ENCODE measurements around the gene HEXD. TPM values are rescaled to one million over a fixed set of nuclear protein-coding genes. Genes with fewer than 3 reads are reported as not detected.

Gene HEXD
- total RNA-seq, 1 experiment from 2014 or later: 16.6 TPM

DNA sequence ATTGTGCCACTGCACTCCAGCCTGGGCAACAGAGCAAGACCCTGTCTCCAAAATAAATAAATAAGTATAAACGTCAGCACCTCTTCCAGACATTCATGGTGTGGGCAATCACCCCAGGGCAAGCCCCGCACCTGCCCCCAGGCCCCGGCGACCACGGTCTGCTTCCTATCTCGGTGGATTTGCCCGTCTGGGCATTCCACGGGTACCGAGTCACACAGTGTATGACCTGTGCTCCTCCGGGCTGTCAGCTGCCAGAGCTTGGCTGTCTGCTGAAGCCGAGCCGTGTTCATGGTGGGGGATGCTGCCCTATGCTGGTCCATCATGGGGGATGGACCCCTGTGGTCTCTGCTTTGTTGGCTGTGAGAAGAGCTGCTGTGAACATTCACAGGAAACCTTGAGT lies 17.0 kb downstream of the HEXD start:
- Histone ChIP-seq H3K4me3 (ENCODE audit: insufficient read depth, low read depth, low read length) (no peak overlapping the region), H3K27me3 (ENCODE audit: control insufficient read depth, insufficient read depth, low read length) (no peaks in the 10 kb centered on the region), H3K36me3 (replicated peaks; ENCODE audit: control insufficient read depth, insufficient read depth, low read length) (no peaks in the 10 kb centered on the region)
- DNase-seq: no peak

GRCh38 chr17:82435601-82436583 lies 17.7 kb downstream of the HEXD start:
- Histone ChIP-seq H3K4me3 (ENCODE audit: insufficient read depth, low read depth, low read length) (no peak overlapping the region), H3K36me3 (replicated peaks; ENCODE audit: control insufficient read depth, insufficient read depth, low read length) (no peaks in the 10 kb centered on the region), H3K27me3 (ENCODE audit: control insufficient read depth, insufficient read depth, low read length) (no peaks in the 10 kb centered on the region)
- DNase-seq: peak; percentile 72

- H3K27me3 ChIP-seq (ENCODE audit: control insufficient read depth, insufficient read depth, low read length): no peaks in the 10 kb centered on the region
- no peaks in the 10 kb centered on the region for H3K36me3 ChIP-seq (replicated peaks; ENCODE audit: control insufficient read depth, insufficient read depth, low read length)
- peak; percentile 70 for DNase-seq
- H3K4me3 ChIP-seq (ENCODE audit: insufficient read depth, low read depth, low read length): no peak overlapping the region
Measured at GRCh38 chr17:82436601-82437324, 18.6 kb downstream of the HEXD start.

- no peaks in the 10 kb centered on the region for H3K36me3 ChIP-seq (replicated peaks; ENCODE audit: control insufficient read depth, insufficient read depth, low read length)
- H3K27me3 ChIP-seq (ENCODE audit: control insufficient read depth, insufficient read depth, low read length): no peaks in the 10 kb centered on the region
- no peak for DNase-seq
- no peak overlapping the region for H3K4me3 ChIP-seq (ENCODE audit: insufficient read depth, low read depth, low read length)
Measured at GRCh38 chr17:82437325-82437668, 19.1 kb downstream of the HEXD start.

DNA sequence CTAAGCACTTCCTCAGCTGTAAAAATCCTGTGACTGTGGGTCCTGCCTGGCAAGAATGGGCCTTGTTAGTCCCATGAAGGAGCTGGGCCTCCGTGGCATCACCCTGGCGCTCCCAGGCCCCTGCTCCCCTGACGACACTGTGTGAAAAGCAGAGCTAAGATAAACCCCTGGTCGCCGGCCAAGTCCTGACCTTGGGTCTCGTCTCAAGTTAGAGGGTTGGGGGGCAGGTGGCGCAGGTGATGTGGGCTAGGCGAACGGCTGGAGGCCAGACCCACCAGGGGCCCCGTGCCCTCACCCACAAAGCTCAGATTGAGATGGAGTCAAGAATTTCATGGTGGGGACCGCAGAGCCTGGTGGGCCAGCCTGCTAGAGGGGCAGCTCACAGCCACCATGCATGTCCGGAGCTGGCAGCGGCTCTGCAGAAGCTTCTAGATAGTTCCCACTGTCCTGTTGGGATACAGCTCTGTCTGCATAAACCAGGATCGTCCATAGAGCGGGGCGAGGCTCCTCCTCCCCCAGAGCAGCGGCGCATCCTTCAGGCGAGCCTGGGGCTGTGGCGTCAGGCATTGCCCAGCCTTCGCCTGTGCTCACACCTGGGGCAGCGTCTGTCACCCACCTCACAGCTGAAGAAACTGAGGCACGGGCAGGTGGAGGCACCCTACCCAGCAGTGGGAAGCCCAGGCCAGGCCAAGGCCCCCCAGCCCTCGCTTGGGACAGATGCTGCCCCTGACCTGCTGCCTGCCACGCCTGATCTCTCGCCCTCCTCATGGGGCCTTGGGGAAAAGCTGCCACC lies 20.4 kb downstream of the HEXD start:
- no peak overlapping the region for H3K4me3 ChIP-seq (ENCODE audit: insufficient read depth, low read depth, low read length)
- H3K36me3 ChIP-seq (replicated peaks; ENCODE audit: control insufficient read depth, insufficient read depth, low read length): peaks cover 1% of the 10 kb centered on the region; the same call in 1 of the 2 replicates
- peak; percentile 68 for DNase-seq
- H3K27me3 ChIP-seq (ENCODE audit: control insufficient read depth, insufficient read depth, low read length): no peaks in the 10 kb centered on the region

DNA sequence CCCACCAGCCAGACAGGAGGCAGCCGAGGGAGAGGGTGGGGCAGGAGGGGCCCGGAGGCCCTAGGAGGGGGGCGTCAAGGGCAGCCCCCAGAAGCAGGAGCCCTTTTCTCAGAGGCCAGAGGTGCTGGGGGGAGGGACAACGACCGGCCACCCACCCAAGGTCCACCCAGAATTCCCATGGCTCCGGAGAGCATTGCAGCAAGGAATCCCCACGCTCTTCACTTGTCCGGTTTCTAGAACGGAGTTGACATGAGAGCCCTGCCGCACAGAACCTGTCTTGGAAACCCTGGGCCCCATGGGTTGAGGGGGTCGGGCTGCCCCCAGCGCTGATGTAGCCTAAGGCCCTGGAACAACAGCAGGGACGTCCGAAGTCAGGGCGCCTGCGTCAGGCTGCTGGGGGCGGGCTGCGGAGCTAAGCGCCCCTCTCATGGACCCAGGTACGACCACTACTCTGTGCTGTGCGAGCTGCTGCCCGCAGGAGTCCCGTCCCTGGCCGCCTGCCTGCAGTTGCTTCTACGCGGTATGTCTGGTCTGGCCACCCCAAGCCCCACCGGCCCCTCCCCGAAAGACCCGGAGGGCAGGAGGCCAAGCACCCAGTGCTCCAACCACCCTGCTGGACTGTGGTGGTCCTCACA lies 21.2 kb downstream of the HEXD start:
- Histone ChIP-seq H3K27me3 (ENCODE audit: control insufficient read depth, insufficient read depth, low read length) (no peaks in the 10 kb centered on the region), H3K36me3 (replicated peaks; ENCODE audit: control insufficient read depth, insufficient read depth, low read length) (peaks cover 1% of the 10 kb centered on the region; the same call in 1 of the 2 replicates), H3K4me3 (ENCODE audit: insufficient read depth, low read depth, low read length) (no peak overlapping the region)
- peak; percentile 69 for DNase-seq

- Histone ChIP-seq H3K36me3 (replicated peaks; ENCODE audit: control insufficient read depth, insufficient read depth, low read length) (peaks cover 1% of the 10 kb centered on the region; the same call in 1 of the 2 replicates), H3K4me3 (ENCODE audit: insufficient read depth, low read depth, low read length) (no peak overlapping the region)
- peak; percentile 77 for DNase-seq
Measured at GRCh38 chr17:82439829-82440365, 21.8 kb downstream of the HEXD start.

GRCh38 chr17:82440469-82440981 lies 22.4 kb downstream of the HEXD start:
- DNase-seq: peak; percentile 84
- H3K4me3 ChIP-seq (ENCODE audit: insufficient read depth, low read depth, low read length): no peak overlapping the region
- H3K36me3 ChIP-seq (replicated peaks; ENCODE audit: control insufficient read depth, insufficient read depth, low read length): peaks cover 1% of the 10 kb centered on the region; the same call in 1 of the 2 replicates
- no peaks in the 10 kb centered on the region for H3K27me3 ChIP-seq (ENCODE audit: control insufficient read depth, insufficient read depth, low read length)

More at GRCh38 chr17:82439829-82440365, 21.8 kb downstream of the HEXD start:
- H3K27me3 ChIP-seq (ENCODE audit: control insufficient read depth, insufficient read depth, low read length): no peaks in the 10 kb centered on the region

GRCh38 chr17:82440991-82441627 lies 23.0 kb downstream of the HEXD start:
- H3K36me3 ChIP-seq (replicated peaks; ENCODE audit: control insufficient read depth, insufficient read depth, low read length): peaks cover 1% of the 10 kb centered on the region
- DNase-seq: peak; percentile 84
- H3K4me3 ChIP-seq (ENCODE audit: insufficient read depth, low read depth, low read length): no peak overlapping the region
- no peaks in the 10 kb centered on the region for H3K27me3 ChIP-seq (ENCODE audit: control insufficient read depth, insufficient read depth, low read length)

GRCh38 chr17:82441691-82442487 lies 23.7 kb downstream of the HEXD start:
- Histone ChIP-seq H3K27me3 (ENCODE audit: control insufficient read depth, insufficient read depth, low read length) (no peaks in the 10 kb centered on the region), H3K36me3 (replicated peaks; ENCODE audit: control insufficient read depth, insufficient read depth, low read length) (peaks cover 1% of the 10 kb centered on the region), H3K4me3 (ENCODE audit: insufficient read depth, low read depth, low read length) (no peak overlapping the region)
- DNase-seq: peak; percentile 62

GRCh38 chr17:82442643-82443464 lies 24.7 kb downstream of the HEXD start:
- Histone ChIP-seq H3K4me3 (ENCODE audit: insufficient read depth, low read depth, low read length) (no peak overlapping the region), H3K27me3 (ENCODE audit: control insufficient read depth, insufficient read depth, low read length) (no peaks in the 10 kb centered on the region), H3K36me3 (replicated peaks; ENCODE audit: control insufficient read depth, insufficient read depth, low read length) (peaks cover 1% of the 10 kb centered on the region)
- DNase-seq: no peak

Measured in H7 (cell line).